ENCODE data around the gene RPL36. TPM values are rescaled to one million over a fixed set of nuclear protein-coding genes. Genes with fewer than 3 reads are reported as not detected.

RPL36 gene
- total and polyA plus RNA-seq, 9 of the 15 experiments (the other 6 are each of a cell fraction or from before 2014, with no cell fraction given), result 350 to 3,412 (median 1,507) TPM

DNA sequence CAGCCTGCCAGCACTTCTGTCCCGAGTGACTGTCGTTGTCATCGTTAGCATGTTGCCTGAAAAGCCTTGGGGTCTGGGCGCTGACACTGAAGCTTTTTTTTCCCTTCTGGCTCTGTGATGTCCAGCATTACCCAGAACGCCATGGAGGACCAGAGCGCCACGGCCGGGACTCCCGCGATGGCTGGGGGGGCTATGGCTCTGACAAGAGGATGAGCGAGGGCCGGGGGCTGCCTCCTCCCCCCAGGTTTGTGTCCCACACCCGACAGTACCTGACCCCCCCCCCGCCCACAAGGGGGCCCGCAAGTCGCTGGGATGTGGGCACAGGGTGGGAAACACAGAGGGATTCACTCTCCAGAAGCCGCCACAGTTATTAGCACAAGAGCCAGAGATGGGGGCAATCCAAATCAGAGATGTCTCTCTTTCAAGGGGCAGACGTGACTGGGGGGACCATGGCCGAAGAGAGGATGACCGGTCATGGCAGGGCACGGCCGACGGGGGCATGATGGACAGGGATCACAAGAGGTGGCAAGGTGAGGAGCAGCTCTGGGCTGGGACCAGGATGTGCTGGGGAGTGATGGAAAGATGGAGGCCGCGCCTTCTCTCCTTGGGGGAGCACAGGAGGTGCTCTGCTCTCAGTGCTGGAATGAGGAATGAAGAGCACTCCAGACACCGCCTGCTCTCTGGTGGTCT lies 23.0 kb upstream of the RPL36 start:
- in situ Hi-C loops (cut with MboI), result no loop called here
- POLR2A ChIA-PET, result interaction anchor here (1.2 kb wide), 1 partner anchor 9 kb away, joined by 3 read pairs; no protein-coding TSS in a partner anchor
- Histone ChIP-seq H3K9me3 (replicated peaks; ENCODE audit: control insufficient read depth, insufficient read depth, low read depth, low read length) (no peaks in the 10 kb centered on the region), H4K20me1 (replicated peaks; ENCODE audit: control insufficient read depth, insufficient read depth, low read length) (no peaks in the 10 kb centered on the region; the same call in 1 of the 2 replicates), H3K36me3 (ENCODE audit: control insufficient read depth, insufficient read depth, low read length) (peaks cover 75% of the 10 kb centered on the region), H3K9me1 (ENCODE audit: control insufficient read depth, insufficient read depth, low read length) (peaks cover 2% of the 10 kb centered on the region), H3K27me3 (ENCODE audit: control insufficient read depth in 2 of 2, insufficient read depth in 2 of 2, low read length in 2 of 2) (no peaks in the 10 kb centered on the region), H3K4me3 (no peak overlapping the region), H3K79me2 (ENCODE audit: control insufficient read depth, insufficient read depth, low read length) (no peaks in the 10 kb centered on the region), H3K4me2 (ENCODE audit: insufficient read depth, low read length) (no peak overlapping the region), H2AFZ (ENCODE audit: low read depth, low read length) (no peak overlapping the region), H3K9ac (ENCODE audit: insufficient read depth in 1 of 2, low read depth in 2 of 2, low read length in 2 of 2) (peak overlapping the region in 1 of 2 experiments; percentile 18; a peak in 1 of 4 replicates), H3K4me1 (replicated peaks in 1 of 2; ENCODE audit: control insufficient read depth in 2 of 2, insufficient read depth in 2 of 2, low read length in 2 of 2) (peaks cover 0 to 9% of the 10 kb centered on the region in 2 experiments; a peak in 2 of 5 replicates), H3K27ac (ENCODE audit: extremely low read depth, low read depth, low read length) (no peak overlapping the region)
- no peak for FAIRE-seq
- no peak for DNase-seq (ENCODE audit: extremely low read depth in 1 of 4, low spot score in 3 of 4)
- no peak for ATAC-seq
- no TSS peak for BruUV-seq (replicated peaks)
- whole genome bisulfite sequencing (ENCODE audit: insufficient coverage, low coverage, missing lambda C conversion rate), result 92% methylated on average over 17 of the region's 26 CpGs
- CTCF ChIA-PET (ENCODE audit: low intra/inter-chr PET ratio), result no interaction called here
- TF ChIP-seq HDAC2 (IDR thresholded peaks at IDR 0.05) (no peak), CHD2 (IDR thresholded peaks at IDR 0.05; ENCODE audit: low read depth, low read length) (no peak), TFAM (CRISPR knock-in tag; conservative IDR thresholded peaks at IDR 0.05) (no peak), PYGO2 (tag; IDR thresholded peaks at IDR 0.05) (no peak), ATF7 (IDR thresholded peaks at IDR 0.05) (no peak), ZNF184 (CRISPR knock-in tag; IDR thresholded peaks at IDR 0.05) (no peak), SMARCE1 (IDR thresholded peaks at IDR 0.05) (no peak), TOE1 (IDR thresholded peaks at IDR 0.05; ENCODE audit: borderline replicate concordance) (no peak), TOE1 (CRISPR knock-in tag; IDR thresholded peaks at IDR 0.05; ENCODE audit: borderline replicate concordance, low read depth) (no peak), SREBF1 (IDR thresholded peaks at IDR 0.05; ENCODE audit: borderline replicate concordance, low read depth, low read length) (no peak), LEF1 (IDR thresholded peaks at IDR 0.05) (no peak), LCOR (CRISPR knock-in tag; IDR thresholded peaks at IDR 0.05) (no peak), SIN3B (IDR thresholded peaks at IDR 0.05; ENCODE audit: low read depth) (no peak), SRSF7 (optimal IDR thresholded peaks at IDR 0.05; ENCODE audit: low read depth, low read length) (no peak), TRIM28 (IDR thresholded peaks at IDR 0.05) (no peak), ZNF75A (CRISPR knock-in tag; IDR thresholded peaks at IDR 0.05) (no peak)
- TF ChIP-seq, protein P1, sequence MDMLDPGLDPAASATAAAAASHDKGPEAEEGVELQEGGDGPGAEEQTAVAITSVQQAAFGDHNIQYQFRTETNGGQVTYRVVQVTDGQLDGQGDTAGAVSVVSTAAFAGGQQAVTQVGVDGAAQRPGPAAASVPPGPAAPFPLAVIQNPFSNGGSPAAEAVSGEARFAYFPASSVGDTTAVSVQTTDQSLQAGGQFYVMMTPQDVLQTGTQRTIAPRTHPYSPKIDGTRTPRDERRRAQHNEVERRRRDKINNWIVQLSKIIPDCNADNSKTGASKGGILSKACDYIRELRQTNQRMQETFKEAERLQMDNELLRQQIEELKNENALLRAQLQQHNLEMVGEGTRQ (CRISPR knock-in tag; IDR thresholded peaks at IDR 0.05), result no peak
- TF ChIP-seq, protein P2, sequence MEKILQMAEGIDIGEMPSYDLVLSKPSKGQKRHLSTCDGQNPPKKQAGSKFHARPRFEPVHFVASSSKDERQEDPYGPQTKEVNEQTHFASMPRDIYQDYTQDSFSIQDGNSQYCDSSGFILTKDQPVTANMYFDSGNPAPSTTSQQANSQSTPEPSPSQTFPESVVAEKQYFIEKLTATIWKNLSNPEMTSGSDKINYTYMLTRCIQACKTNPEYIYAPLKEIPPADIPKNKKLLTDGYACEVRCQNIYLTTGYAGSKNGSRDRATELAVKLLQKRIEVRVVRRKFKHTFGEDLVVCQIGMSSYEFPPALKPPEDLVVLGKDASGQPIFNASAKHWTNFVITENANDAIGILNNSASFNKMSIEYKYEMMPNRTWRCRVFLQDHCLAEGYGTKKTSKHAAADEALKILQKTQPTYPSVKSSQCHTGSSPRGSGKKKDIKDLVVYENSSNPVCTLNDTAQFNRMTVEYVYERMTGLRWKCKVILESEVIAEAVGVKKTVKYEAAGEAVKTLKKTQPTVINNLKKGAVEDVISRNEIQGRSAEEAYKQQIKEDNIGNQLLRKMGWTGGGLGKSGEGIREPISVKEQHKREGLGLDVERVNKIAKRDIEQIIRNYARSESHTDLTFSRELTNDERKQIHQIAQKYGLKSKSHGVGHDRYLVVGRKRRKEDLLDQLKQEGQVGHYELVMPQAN (IDR thresholded peaks at IDR 0.05; ENCODE audit: borderline replicate concordance), result no peak
- TF ChIP-seq, protein P3, sequence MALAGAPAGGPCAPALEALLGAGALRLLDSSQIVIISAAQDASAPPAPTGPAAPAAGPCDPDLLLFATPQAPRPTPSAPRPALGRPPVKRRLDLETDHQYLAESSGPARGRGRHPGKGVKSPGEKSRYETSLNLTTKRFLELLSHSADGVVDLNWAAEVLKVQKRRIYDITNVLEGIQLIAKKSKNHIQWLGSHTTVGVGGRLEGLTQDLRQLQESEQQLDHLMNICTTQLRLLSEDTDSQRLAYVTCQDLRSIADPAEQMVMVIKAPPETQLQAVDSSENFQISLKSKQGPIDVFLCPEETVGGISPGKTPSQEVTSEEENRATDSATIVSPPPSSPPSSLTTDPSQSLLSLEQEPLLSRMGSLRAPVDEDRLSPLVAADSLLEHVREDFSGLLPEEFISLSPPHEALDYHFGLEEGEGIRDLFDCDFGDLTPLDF (CRISPR knock-in tag; IDR thresholded peaks at IDR 0.05), result no peak
- TF ChIP-seq, protein P4, sequence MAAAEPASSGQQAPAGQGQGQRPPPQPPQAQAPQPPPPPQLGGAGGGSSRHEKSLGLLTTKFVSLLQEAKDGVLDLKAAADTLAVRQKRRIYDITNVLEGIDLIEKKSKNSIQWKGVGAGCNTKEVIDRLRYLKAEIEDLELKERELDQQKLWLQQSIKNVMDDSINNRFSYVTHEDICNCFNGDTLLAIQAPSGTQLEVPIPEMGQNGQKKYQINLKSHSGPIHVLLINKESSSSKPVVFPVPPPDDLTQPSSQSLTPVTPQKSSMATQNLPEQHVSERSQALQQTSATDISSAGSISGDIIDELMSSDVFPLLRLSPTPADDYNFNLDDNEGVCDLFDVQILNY (CRISPR knock-in tag; IDR thresholded peaks at IDR 0.05), result no peak
- intact Hi-C loops (cut with micrococcal nuclease), result no loop called here

Data from K562 (cell line).